BE2C (cell line): ENCODE results near the gene ZNF683.

Experiments used
- DNase-seq: peaks from one replicate; pipeline ENCODE4 v3.0.0-alpha.2; 2020
- H3K27me3 ChIP-seq: fragments of 250-450 bp; sonication (Bioruptor Pico); 2 replicates; pipeline ENCODE4 v1.5.1; 2020; ENCODE audit warnings: mild to moderate bottlenecking
- H3K36me3 ChIP-seq: fragments of 250-450 bp; sonication (Bioruptor Pico); 2 replicates; pipeline ENCODE4 v1.5.1; 2020; ENCODE audit warnings: mild to moderate bottlenecking
- H3K4me1 ChIP-seq: fragments of 250-450 bp; sonication (Bioruptor Pico); 2 replicates; pipeline ENCODE4 v1.5.1; 2020
- H3K4me3 ChIP-seq: 2 replicates; pipeline ENCODE4 v1.5.1; 2011; ENCODE audit warnings: low read depth, low read length
- H3K9me3 ChIP-seq: fragments of 250-450 bp; sonication (Bioruptor Pico); 2 replicates; pipeline ENCODE4 v1.5.1; 2020
- TF ChIP-seq, protein P1 (sequence below): IDR thresholded peaks from 2 replicates; pipeline ENCODE4 v1.5.1; 2012; ENCODE audit warnings: mild to moderate bottlenecking, low read depth, low read length

Gene ZNF683

DNA sequence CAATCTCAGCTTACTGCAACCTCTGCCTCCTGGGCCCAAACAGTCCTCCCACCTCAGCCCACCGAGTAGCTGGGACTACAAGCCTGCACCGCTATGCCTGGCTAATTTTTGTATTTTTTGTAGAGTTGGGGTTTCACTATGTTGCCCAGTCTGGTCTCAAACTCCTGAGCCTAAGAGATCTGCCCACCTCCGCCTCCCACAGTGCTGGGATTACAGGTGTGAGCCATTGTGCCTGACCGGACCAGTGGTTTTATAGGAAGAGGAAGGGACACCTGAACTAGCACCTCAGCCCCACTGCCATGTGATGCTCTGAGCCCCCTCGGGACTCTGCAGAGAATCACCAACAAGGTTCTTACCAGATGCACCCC lies 22.7 kb downstream of the ZNF683 start:
- Histone ChIP-seq H3K27me3 (no peaks in the 10 kb centered on the region), H3K36me3 (no peaks in the 10 kb centered on the region), H3K4me3 (no peak overlapping the region), H3K9me3 (no peaks in the 10 kb centered on the region), H3K4me1 (no peaks in the 10 kb centered on the region)
- no peak for DNase-seq
- TF ChIP-seq, protein P1, sequence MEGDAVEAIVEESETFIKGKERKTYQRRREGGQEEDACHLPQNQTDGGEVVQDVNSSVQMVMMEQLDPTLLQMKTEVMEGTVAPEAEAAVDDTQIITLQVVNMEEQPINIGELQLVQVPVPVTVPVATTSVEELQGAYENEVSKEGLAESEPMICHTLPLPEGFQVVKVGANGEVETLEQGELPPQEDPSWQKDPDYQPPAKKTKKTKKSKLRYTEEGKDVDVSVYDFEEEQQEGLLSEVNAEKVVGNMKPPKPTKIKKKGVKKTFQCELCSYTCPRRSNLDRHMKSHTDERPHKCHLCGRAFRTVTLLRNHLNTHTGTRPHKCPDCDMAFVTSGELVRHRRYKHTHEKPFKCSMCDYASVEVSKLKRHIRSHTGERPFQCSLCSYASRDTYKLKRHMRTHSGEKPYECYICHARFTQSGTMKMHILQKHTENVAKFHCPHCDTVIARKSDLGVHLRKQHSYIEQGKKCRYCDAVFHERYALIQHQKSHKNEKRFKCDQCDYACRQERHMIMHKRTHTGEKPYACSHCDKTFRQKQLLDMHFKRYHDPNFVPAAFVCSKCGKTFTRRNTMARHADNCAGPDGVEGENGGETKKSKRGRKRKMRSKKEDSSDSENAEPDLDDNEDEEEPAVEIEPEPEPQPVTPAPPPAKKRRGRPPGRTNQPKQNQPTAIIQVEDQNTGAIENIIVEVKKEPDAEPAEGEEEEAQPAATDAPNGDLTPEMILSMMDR, result no peak

DNA sequence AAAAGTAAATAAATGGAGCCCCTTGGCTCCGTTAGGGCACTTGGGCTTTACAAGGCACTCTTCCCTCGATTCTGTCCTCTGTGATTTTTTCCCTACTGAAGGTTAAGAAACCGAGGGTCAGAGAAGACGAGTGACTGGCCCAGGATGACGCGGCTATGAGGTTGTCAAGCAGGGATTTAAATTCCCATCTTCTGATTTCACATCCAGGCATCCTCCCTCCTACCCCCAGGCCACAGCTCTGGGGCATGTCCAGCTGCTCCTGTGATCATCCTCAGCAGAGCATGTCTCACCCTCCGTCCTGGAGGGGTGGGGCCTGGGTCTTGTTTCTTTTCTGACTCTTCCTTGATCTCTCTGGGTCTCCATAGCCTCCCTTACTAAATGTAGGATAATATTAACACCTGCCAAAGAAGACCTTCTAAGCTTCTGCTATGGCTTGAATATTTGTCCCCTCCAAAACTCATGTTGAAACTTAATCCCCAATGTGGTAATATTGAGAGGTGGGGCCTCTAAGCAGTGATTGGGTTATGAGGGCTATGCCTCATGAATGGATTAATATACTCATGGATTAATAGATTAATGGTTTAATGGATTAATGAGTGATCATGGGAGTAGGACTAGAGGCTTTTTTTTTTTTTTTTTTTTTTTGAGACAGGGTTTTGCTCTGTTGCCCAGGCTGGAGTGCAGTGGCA lies 23.2 kb downstream of the ZNF683 start:
- no peaks in the 10 kb centered on the region for H3K4me1 ChIP-seq
- no peak overlapping the region for H3K4me3 ChIP-seq
- H3K27me3 ChIP-seq, result no peaks in the 10 kb centered on the region
- H3K36me3 ChIP-seq, result no peaks in the 10 kb centered on the region
- DNase-seq, result no peak
- TF ChIP-seq, protein P1, result no peak
- H3K9me3 ChIP-seq, result no peaks in the 10 kb centered on the region

DNA sequence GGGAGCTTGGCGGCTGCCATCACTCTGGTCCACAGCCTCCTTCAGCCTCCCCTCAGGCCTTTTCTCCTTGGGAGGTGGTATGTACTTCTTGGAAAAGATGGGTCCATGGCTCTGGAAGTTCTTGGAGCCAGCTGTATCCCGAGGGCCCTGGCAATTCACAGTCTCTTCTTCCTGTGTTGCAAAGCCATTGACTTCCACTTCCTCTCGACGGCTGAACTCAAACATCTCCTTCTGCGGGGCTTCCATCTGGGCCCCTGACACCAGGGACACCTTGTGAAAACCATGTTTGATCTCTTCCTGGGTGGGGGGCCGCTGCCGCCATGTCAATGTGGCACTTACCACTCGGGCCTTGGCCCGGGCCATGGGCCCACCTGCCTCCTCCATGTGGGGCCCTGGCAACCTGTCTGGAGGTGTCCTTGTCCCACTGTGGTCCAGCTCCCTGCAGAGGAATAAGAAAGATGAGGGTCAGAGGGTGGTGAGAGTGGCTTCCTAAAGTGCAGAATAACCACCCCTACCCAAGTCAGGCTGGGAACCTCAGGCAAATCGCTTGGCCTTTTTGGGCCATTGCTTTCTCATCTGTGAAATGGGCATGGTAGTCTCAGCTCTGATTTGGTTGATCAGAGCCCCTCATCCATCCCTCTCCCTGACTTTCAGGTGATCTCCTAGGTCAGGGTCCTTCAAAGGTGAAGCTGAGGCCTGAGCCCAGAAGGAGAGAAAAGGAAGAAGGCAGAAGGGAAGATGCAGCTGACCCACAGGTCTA lies 26.1 kb downstream of the ZNF683 start:
- Histone ChIP-seq H3K36me3 (no peaks in the 10 kb centered on the region), H3K4me1 (no peaks in the 10 kb centered on the region), H3K9me3 (no peaks in the 10 kb centered on the region), H3K27me3 (no peaks in the 10 kb centered on the region), H3K4me3 (no peak overlapping the region)
- DNase-seq, result no peak
- TF ChIP-seq, protein P1, result no peak

DNA sequence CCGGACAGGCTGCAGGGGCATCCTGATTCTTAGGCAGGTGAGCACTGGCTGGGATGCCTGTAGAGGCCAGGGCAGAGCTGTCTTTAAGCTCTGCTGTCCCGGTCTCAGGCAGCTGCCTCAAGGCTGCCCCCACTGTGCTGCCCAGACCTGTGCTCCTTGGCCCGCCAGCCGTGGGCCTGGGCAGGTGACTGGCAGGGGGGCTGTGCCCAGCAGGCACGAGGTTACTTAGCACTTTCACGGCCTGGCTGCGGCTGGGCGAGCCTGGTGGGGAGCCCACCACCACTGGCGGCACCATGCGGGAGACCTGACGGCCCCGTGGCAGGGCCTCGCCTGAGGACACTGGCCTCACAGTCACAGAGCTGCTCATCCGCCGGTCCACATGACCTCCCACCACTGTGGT lies 26.8 kb downstream of the ZNF683 start:
- H3K27me3 ChIP-seq, result no peaks in the 10 kb centered on the region
- no peaks in the 10 kb centered on the region for H3K36me3 ChIP-seq
- no peaks in the 10 kb centered on the region for H3K4me1 ChIP-seq
- TF ChIP-seq, protein P1, result no peak
- H3K9me3 ChIP-seq, result no peaks in the 10 kb centered on the region
- H3K4me3 ChIP-seq, result no peak overlapping the region
- DNase-seq, result no peak

DNA sequence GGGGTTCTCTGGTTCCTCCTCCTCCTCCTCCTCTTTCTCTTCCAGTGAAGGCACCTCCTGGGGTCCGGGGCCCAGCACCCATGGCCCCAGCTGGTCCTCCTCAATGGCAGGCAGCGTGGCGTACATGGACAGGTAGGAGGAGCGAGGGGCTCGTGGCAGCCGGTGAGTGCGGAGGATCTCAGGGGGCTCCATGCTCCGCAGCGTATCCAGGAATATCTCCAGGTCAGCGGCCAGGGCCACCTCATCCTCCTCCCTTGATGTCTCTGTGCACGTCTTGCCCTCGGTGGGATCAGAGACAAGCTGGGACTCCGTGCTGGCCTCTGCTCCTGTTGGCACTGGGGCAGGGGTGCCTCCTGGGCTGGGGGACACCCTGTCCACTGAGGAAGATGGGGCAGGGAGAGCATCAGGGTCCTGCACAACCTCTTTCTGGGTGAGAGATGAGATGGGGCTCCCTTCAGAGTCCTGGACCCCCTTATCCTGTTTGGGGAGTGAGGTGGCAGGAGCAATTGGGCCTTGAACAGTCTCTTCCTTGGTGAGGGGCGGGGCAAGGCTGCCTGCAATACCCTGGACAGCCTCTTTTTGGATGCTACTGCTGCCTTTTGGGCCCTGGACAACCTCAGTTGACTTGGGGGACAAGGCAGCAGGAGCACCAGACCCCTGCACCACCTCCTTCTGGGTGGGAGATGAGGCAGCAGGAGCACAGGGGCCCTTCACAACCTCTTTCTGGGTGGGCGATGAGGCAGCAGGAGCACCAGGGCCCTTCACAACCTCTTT lies 28.2 kb downstream of the ZNF683 start:
- DNase-seq, result no peak
- H3K27me3 ChIP-seq, result no peaks in the 10 kb centered on the region
- TF ChIP-seq, protein P1, result no peak
- H3K9me3 ChIP-seq, result no peaks in the 10 kb centered on the region
- H3K4me3 ChIP-seq, result no peak overlapping the region
- no peaks in the 10 kb centered on the region for H3K36me3 ChIP-seq
- no peaks in the 10 kb centered on the region for H3K4me1 ChIP-seq

DNA sequence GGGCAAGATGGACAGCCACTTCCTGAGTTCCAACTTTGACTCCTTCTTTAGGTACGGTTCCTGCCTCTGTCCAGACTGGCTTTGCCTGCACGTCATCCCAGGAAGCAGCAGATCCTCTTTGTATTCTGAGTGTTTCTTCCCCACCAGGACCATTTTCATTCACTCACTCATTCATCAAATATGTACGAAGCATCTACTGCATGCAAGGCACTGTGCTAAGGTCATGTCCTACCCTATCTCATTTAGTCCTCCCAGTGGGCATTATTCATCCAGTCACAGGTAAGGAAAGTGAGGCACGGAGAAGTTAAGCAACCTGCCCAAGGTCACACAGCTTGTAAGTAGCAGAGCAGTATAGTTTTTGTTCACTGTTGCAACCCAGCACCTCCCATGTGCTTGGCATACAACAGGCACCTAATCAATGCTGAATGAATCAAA lies 32.5 kb downstream of the ZNF683 start:
- no peak for DNase-seq
- no peaks in the 10 kb centered on the region for H3K9me3 ChIP-seq
- no peak overlapping the region for H3K4me3 ChIP-seq
- H3K36me3 ChIP-seq, result no peaks in the 10 kb centered on the region
- TF ChIP-seq, protein P1, result no peak
- H3K27me3 ChIP-seq, result no peaks in the 10 kb centered on the region
- no peaks in the 10 kb centered on the region for H3K4me1 ChIP-seq
